GM15510 (cell line): ENCODE results near the gene TCHP.

Experiments used
- POLR2A ChIP-seq: IDR thresholded peaks from 3 replicates; pipeline ENCODE4 v1.6.1; 2011; ENCODE audit warnings: borderline replicate concordance; ENCODE audit not compliant: insufficient read length; ENCODE audit errors: extremely low read depth

The TCHP gene

DNA sequence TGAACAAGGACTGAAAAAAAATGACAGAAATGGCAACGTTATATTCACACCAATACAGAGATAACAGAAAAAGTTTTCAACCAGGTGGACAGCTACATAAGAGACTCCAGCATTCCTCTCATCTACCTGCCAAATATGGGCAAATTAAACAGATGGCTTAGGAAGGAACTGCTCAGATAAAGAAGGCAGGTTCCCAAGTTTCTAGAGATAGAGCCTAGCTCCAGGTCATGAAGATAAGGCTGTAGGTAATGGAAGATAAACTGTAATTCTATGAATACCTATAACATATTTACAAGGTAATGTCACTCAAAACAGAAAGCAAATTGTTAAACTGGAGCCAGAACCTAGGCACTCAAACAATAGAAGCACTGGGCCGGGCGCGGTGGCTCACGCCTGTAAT lies 53.6 kb downstream of the TCHP start:
- no peak for TF ChIP-seq POLR2A

DNA sequence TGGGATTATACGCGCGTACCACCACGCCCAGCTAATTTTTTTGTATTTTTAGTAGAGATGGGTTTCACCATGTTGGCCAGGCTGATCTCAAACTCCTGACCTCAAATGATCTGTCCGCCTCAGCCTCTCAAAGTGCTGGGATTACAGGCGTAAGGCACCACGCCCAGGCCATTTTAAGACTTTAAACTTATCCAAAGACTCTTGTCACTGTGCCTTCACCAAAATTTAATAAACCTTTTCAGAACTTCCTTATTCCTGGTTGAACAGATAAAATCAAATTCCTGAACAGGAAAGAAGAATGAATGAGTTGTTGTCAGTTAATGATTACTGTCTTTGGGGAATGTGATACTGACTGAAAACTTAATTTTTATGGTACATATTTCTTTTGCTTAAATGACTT lies 58.3 kb downstream of the TCHP start:
- TF ChIP-seq POLR2A, result no peak

- no peak for TF ChIP-seq POLR2A
Observed at GRCh38 chr12:109959411-109960093, 59.5 kb downstream of the TCHP start.

DNA sequence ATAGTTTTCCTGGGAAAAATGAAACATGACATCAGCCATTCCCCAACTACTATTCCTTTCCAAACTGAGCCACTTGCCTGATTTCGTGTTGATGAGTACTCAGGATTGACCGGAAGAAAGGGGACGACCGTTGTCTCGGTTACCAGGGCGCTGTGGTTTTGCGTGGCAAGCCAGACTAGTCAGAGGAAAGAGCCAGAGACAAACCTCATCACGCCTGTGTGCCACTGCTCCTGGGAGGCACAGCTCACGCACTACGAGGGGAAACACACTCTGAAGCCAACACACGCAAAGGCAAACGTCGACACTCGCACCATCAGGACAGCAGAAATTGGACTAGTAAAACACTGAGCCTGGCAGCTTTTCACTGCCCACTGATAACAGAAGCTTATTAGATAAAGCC lies 61.1 kb downstream of the TCHP start:
- no peak for TF ChIP-seq POLR2A

DNA sequence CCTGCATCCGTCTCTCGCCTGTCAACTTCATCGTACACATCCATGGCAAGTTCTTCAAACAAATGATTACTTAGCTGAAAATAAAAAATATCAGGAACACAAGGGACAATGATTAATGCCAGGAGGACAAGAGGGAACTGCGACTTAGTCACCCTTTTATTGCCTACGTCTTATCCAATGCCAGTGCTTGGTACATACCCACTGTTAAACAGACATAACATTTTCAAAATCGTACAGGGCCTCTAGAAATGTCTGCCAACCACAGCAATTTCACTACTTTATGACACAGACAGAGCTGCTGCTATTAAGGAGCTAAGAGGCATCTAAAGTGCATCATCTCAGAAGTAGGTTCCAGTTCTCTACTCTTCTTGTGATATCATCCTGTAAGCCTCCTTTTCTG lies 61.5 kb downstream of the TCHP start:
- TF ChIP-seq POLR2A, result no peak

DNA sequence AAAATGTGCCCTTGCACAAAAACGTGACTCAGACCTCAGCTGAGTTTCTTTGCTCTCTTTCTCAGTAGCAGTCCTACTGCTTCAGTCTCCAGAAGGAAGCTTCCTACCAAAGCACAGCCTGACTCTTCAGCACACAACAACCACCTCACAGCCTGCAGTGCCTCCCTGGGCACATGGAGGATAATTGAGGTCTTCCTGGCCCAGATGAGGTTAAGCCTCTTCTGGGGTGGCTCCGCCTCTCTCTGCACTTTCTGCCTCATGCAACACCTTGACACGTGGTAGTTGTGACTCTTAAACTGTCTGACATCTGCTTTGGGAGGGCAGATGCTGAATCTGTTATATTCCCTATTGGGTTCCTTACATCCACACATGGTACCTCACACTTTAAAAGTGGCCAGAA lies 62.3 kb downstream of the TCHP start:
- TF ChIP-seq POLR2A, result no peak

DNA sequence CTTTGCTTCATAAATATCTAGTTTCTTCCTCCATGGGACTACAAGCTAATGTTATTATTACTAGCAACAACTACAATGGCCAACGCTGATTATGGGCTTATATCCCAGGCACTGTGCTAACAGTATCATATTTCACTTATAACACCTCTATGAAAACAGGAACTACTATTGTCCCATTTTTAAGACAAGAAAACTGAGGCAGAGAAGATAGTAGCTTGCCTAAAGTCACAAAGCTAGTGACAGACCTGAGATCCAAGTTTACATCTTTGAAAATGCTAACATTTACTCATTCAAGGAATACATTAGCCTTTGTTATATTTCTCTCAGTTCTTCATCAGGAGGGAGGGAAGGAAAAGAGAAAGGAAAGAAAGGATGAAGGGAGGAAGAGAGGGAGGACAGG lies 63.3 kb downstream of the TCHP start:
- TF ChIP-seq POLR2A, result no peak

GRCh38 chr12:109963743-109964429 lies 63.8 kb downstream of the TCHP start:
- no peak for TF ChIP-seq POLR2A

- no peak for TF ChIP-seq POLR2A
Observed at GRCh38 chr12:109966546-109966945, 66.5 kb downstream of the TCHP start.

GRCh38 chr12:109967383-109968031 lies 67.4 kb downstream of the TCHP start:
- no peak for TF ChIP-seq POLR2A
